Mammary epithelial cell (primary cell): ENCODE data around the gene CEP295NL.

Experiments used
- CTCF ChIP-seq, 2 donors: IDR thresholded peaks in 1 of 2; conservative IDR thresholded peaks in 1 of 2; 2 replicates each; pipeline ENCODE4 v1.5.1; 2011 to 2012; ENCODE audit warnings: inconsistent platforms in 2 of 2, low read length in 2 of 2, mild to moderate bottlenecking in 2 of 2, control low read depth in 1 of 2, low read depth in 1 of 2; ENCODE audit not compliant: insufficient read depth in 1 of 2; ENCODE audit errors: extremely low read depth in 1 of 2
- EZH2 ChIP-seq: IDR thresholded peaks from 2 replicates; pipeline ENCODE4 v1.6.1; 2012; ENCODE audit warnings: low read length, inconsistent platforms, borderline replicate concordance

GRCh38 chr17:78918979-78919378 lies 16.0 kb upstream of the CEP295NL start:
- TF ChIP-seq EZH2 (no peak), CTCF (conservative IDR thresholded peaks at IDR 0.05 in 1 of 2, IDR thresholded peaks at IDR 0.05 in 1 of 2; ENCODE audit: extremely low read depth in 1 of 2, insufficient read depth in 1 of 2, low read depth in 1 of 2, low read length in 2 of 2) (no peak)
